MCF 10A (cell line): Measurements from ENCODE around the gene RNF41. TPM values are rescaled to one million over a fixed set of nuclear protein-coding genes. Genes with fewer than 3 reads are reported as not detected.

Source experiments
- BruUV-seq: library from RNA; stranded (reverse); fragments of 400-500 nt; replicated peaks from 2 replicates; lab custom pipeline; 2021; lab: Mats Ljungman, UMichigan
- CTCF ChIA-PET: fragments of 300-600 bp; sonication (Branson Sonifier 250); formaldehyde crosslinking; extraction: SDS; loops from one replicate; lab custom pipeline; 2021; ENCODE audit warnings: antibody characterized with exemption, inconsistent platforms; lab: Yijun Ruan, JAX
- POLR2A ChIA-PET: fragments of 300-600, 350-650 bp; sonication (Branson Sonifier 250); formaldehyde crosslinking; extraction: SDS; loops from one replicate; lab custom pipeline; 2020; ENCODE audit warnings: antibody characterized with exemption, inconsistent platforms; lab: Yijun Ruan, JAX
- DNase-seq: peaks from one replicate; pipeline ENCODE4 v3.0.0-alpha.2; 2018; ENCODE audit not compliant: unreplicated experiment
- H3K27ac Mint-ChIP-seq: one replicate; pipeline ENCODE4 v1.8.0; 2022; ENCODE audit warnings: mild to moderate bottlenecking, low read depth, mixed read lengths; ENCODE audit not compliant: unreplicated experiment
- H3K27me3 Mint-ChIP-seq: one replicate; pipeline ENCODE4 v1.8.0; 2022; ENCODE audit warnings: mixed read lengths; ENCODE audit not compliant: insufficient read depth, unreplicated experiment
- H3K36me3 Mint-ChIP-seq: one replicate; pipeline ENCODE4 v1.8.0; 2022; ENCODE audit warnings: mild to moderate bottlenecking, moderate library complexity, mixed read lengths; ENCODE audit not compliant: insufficient read depth, unreplicated experiment
- H3K4me1 Mint-ChIP-seq: one replicate; pipeline ENCODE4 v1.8.0; 2022; ENCODE audit warnings: mixed read lengths; ENCODE audit not compliant: insufficient read depth, unreplicated experiment
- H3K4me3 Mint-ChIP-seq: one replicate; pipeline ENCODE4 v1.8.0; 2022; ENCODE audit warnings: mild to moderate bottlenecking, moderate library complexity, mixed read lengths; ENCODE audit not compliant: unreplicated experiment
- H3K9me3 Mint-ChIP-seq: one replicate; pipeline ENCODE4 v1.8.0; 2022; ENCODE audit warnings: mixed read lengths; ENCODE audit not compliant: unreplicated experiment
- intact Hi-C: fragments of 100-400 bp; cut with micrococcal nuclease; formaldehyde crosslinking; loops from 2 replicates; pipeline ENCODE4 v1.14.1; 2022
- total RNA-seq: library from RNA; stranded (reverse); gene quantifications from 2 replicates; pipeline ENCODE4 v1.2.3, GENCODE V29; 2022
- TF ChIP-seq, protein P1 (sequence below): fragments of 200-600 bp; IDR thresholded peaks from one replicate; pipeline ENCODE4 v1.8.0; 2022; ENCODE audit warnings: antibody characterized with exemption, mild to moderate bottlenecking; ENCODE audit not compliant: unreplicated experiment

RNF41 gene
- total RNA-seq, 1 experiment from 2014 or later: 108 TPM

DNA sequence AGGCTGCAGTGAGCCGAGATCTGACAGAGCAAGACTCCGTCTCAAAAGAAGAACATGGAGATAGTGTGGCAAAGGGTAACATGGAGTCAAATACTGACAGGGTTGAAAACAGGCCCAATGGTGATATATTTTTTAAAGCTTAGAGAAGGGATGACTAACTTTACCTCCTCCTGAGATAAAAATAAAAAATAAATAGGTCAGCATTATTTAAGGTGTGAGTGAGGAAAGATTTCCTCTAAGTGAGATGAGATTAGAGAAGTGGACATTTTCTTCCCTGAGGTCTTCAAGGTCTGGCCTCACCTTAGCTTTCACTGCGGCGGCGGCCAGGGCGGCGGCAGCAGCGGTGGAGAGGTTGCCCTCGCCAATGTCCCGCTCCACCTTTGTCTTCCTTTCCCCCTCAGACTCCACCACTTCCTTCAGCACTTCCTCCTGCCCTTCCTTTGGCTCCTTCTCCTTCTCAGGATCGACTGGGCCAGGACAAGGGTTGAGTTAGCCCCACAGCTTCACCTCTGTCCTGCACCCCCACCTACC is 52.4 kb downstream of the RNF41 start:
- intact Hi-C loops: no loop called here
- H3K27me3 Mint-ChIP-seq: no peaks in the 10 kb centered on the region
- DNase-seq: no peak
- no peak overlapping the region for H3K27ac Mint-ChIP-seq
- H3K4me3 Mint-ChIP-seq: no peak overlapping the region
- TF ChIP-seq, protein P1, sequence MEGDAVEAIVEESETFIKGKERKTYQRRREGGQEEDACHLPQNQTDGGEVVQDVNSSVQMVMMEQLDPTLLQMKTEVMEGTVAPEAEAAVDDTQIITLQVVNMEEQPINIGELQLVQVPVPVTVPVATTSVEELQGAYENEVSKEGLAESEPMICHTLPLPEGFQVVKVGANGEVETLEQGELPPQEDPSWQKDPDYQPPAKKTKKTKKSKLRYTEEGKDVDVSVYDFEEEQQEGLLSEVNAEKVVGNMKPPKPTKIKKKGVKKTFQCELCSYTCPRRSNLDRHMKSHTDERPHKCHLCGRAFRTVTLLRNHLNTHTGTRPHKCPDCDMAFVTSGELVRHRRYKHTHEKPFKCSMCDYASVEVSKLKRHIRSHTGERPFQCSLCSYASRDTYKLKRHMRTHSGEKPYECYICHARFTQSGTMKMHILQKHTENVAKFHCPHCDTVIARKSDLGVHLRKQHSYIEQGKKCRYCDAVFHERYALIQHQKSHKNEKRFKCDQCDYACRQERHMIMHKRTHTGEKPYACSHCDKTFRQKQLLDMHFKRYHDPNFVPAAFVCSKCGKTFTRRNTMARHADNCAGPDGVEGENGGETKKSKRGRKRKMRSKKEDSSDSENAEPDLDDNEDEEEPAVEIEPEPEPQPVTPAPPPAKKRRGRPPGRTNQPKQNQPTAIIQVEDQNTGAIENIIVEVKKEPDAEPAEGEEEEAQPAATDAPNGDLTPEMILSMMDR: no peak
- BruUV-seq: no TSS peak
- ChIA-PET POLR2A (interaction anchor here (0.6 to 3.7 kb wide), 4 partner anchors 9 to 19 kb away, joined by 3 to 24 read pairs (median 3); partner anchors contain the start of gene MYL6), CTCF (interaction anchor here (0.8 kb wide), 1 partner anchor 53 kb away, joined by 3 read pairs; no protein-coding TSS in a partner anchor)
- H3K4me1 Mint-ChIP-seq: no peaks in the 10 kb centered on the region
- H3K9me3 Mint-ChIP-seq: no peaks in the 10 kb centered on the region
- peaks cover 97% of the 10 kb centered on the region for H3K36me3 Mint-ChIP-seq

DNA sequence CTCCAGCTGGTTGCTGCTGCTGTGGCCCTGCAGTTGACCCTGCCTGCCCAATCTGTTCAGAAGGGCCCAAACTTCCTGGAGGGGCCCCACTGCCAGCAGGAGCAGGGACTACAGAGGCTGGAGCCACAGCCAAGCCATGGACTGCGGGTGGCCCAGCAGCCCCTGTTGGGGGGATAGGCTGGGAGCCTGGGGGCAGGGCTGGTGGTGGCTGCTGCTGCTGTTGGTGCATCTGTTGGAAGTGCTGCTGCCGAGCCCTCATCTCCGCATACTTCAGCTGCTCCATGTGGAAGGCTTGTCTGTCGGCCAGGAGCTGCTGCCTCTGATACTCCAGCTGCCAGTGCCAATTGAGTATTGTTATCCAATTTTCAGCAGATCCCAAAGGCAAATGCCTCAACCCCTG is 56.4 kb downstream of the RNF41 start:
- peak overlapping the region; percentile 16 for H3K27ac Mint-ChIP-seq
- POLR2A ChIA-PET: interaction anchor here (1.1 to 7.6 kb wide), 7 partner anchors 9 to 47 kb away, joined by 3 to 146 read pairs (median 6); partner anchors contain the start of genes ESYT1, SMARCC2 and ZC3H10
- DNase-seq: no peak
- peaks cover 98% of the 10 kb centered on the region for H3K36me3 Mint-ChIP-seq
- TF ChIP-seq, protein P1: no peak
- no TSS peak for BruUV-seq
- H3K4me3 Mint-ChIP-seq: no peak overlapping the region
- CTCF ChIA-PET: interaction anchor here (0.5 to 1.5 kb wide), 7 partner anchors 9 to 121 kb away, joined by 3 to 6 read pairs (median 3); partner anchors contain the start of gene RNF41
- intact Hi-C loops: no loop called here
- H3K9me3 Mint-ChIP-seq: no peaks in the 10 kb centered on the region
- peaks cover 12% of the 10 kb centered on the region for H3K4me1 Mint-ChIP-seq
- H3K27me3 Mint-ChIP-seq: no peaks in the 10 kb centered on the region

DNA sequence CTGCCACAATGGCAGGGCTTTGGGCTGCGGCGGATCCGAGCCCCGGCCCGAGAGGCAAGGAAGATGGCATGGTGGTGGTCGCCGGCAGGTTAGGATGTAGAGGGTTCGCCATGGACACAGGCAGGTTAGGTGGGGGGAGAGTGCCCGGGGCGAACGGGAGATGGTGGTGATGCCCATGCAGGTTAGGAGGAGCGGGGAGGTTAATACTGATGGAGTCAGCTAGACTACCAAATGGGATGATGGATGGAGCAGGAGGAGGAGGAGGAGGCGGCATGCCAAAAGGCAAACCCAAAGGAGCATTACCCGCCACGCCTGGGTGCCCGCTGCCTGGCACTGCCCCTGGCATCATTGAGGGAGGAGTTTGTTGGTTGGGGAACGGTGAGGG is 57.4 kb downstream of the RNF41 start:
- DNase-seq: no peak
- Mint-ChIP-seq H3K4me3 (no peak overlapping the region), H3K9me3 (no peaks in the 10 kb centered on the region), H3K36me3 (peaks cover 98% of the 10 kb centered on the region), H3K27ac (no peak overlapping the region), H3K4me1 (peaks cover 23% of the 10 kb centered on the region), H3K27me3 (no peaks in the 10 kb centered on the region)
- ChIA-PET CTCF (interaction anchor here (1.0 to 6.1 kb wide), 2 partner anchors 10 to 24 kb away, joined by 3 to 36 read pairs; partner anchors contain the start of gene SMARCC2), POLR2A (interaction anchor here (0.6 to 7.6 kb wide), 6 partner anchors 9 to 45 kb away, joined by 3 to 146 read pairs (median 11); partner anchors contain the start of genes ESYT1 and SMARCC2)
- no TSS peak for BruUV-seq
- TF ChIP-seq, protein P1: no peak
- intact Hi-C loops: no loop called here

DNA sequence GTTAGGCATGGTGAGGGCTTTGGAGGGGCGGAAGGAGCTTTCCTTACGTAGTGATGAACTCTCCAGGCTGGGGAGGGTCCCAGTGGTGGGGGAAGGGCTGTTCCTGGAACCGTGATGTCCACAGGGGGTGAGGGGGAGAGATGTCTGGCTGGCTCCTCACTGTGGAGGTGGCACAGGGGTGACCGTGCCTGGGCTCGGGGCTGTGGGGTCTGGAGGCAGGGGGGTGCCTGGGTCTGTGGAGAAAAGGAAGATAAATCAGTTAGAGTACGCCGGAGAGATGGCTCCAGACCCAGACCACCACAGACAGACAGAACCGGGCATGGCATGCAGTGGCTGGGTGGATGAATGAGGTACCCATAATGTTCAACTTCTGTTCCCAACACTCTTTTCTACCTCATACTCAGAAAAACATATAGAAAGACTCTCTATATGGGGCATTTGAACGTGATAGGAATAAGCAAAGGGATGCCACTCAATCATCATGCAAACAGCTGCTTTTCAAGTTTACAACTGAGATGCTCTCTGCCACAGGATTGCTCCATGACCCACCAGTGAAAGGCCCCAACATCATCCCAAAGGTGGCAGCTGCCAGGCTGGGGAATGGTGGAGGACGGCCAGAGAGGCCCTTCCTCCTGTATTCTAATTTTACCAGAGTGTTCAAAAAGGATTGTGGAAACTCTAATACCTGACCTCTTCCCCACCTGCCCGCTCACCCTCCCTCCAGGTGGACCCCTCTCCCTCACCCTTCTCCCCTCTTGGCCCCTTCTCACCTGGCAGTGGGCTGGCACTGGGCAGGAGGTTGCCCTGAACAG is 58.0 kb downstream of the RNF41 start:
- Mint-ChIP-seq H3K4me1 (peaks cover 26% of the 10 kb centered on the region), H3K4me3 (no peak overlapping the region), H3K27me3 (no peaks in the 10 kb centered on the region), H3K9me3 (no peaks in the 10 kb centered on the region), H3K27ac (no peak overlapping the region), H3K36me3 (peaks cover 98% of the 10 kb centered on the region)
- intact Hi-C loops: no loop called here
- no peak for DNase-seq
- TF ChIP-seq, protein P1: no peak
- ChIA-PET CTCF (interaction anchor here (0.6 to 6.1 kb wide), 4 partner anchors 15 to 301 kb away, joined by 3 to 36 read pairs (median 3); partner anchors contain the start of gene SMARCC2), POLR2A (interaction anchor here (0.6 to 7.6 kb wide), 8 partner anchors 8 to 144 kb away, joined by 3 to 146 read pairs (median 11); partner anchors contain the start of genes ESYT1, MYL6B, RPL41 and SMARCC2)
- no TSS peak for BruUV-seq
